Endodermal cell (in vitro differentiated cells): ENCODE measurements around the gene FOXE3. TPM values are rescaled to one million over a fixed set of nuclear protein-coding genes. Genes with fewer than 3 reads are reported as not detected.

Experiments
- DNase-seq: peaks from one replicate; pipeline ENCODE4 v3.0.0-alpha.2; 2017
- H3K27ac ChIP-seq: 2 replicates; pipeline ENCODE4 v1.5.1; 2013; ENCODE audit warnings: mild to moderate bottlenecking, low read depth, low read length, moderate library complexity
- H3K27me3 ChIP-seq: 2 replicates; pipeline ENCODE4 v1.6.1; 2013; ENCODE audit warnings: mild to moderate bottlenecking, low read length, moderate library complexity; ENCODE audit not compliant: insufficient read depth, control insufficient read depth, poor library complexity, severe bottlenecking
- H3K36me3 ChIP-seq: 2 replicates; pipeline ENCODE4 v1.7.0; 2013; ENCODE audit warnings: mild to moderate bottlenecking, low read length, moderate library complexity; ENCODE audit not compliant: control insufficient read depth, insufficient read depth
- H3K4me1 ChIP-seq: one replicate; pipeline ENCODE4 v1.7.0; 2013; ENCODE audit warnings: low read length; ENCODE audit not compliant: control insufficient read depth, insufficient read depth
- H3K4me3 ChIP-seq: 2 replicates; pipeline ENCODE4 v1.5.1; 2013; ENCODE audit warnings: mild to moderate bottlenecking, low read length, moderate library complexity
- H3K9ac ChIP-seq: 2 replicates; pipeline ENCODE4 v1.6.1; 2013; ENCODE audit warnings: mild to moderate bottlenecking, low read length, moderate library complexity; ENCODE audit not compliant: poor library complexity, severe bottlenecking; ENCODE audit errors: extremely low read depth
- H3K9me3 ChIP-seq: 2 replicates; pipeline ENCODE4 v1.6.1; 2013; ENCODE audit warnings: mild to moderate bottlenecking, low read length, moderate library complexity; ENCODE audit not compliant: control insufficient read depth
- H3K27ac Mint-ChIP-seq: 2 replicates; pipeline ENCODE4 v1.8.0; 2020; ENCODE audit warnings: mixed read lengths
- H3K27me3 Mint-ChIP-seq: 2 replicates; pipeline ENCODE4 v1.8.0; 2021; ENCODE audit warnings: mild to moderate bottlenecking, mixed read lengths; ENCODE audit not compliant: insufficient read depth
- H3K36me3 Mint-ChIP-seq: 2 replicates; pipeline ENCODE4 v1.8.0; 2020; ENCODE audit warnings: low read depth, mixed read lengths
- H3K4me1 Mint-ChIP-seq: 2 replicates; pipeline ENCODE4 v1.8.0; 2020; ENCODE audit warnings: mixed read lengths
- H3K4me3 Mint-ChIP-seq: 2 replicates; pipeline ENCODE4 v1.8.0; 2020; ENCODE audit warnings: mild to moderate bottlenecking, moderate library complexity, mixed read lengths
- H3K9me3 Mint-ChIP-seq: 2 replicates; pipeline ENCODE4 v1.8.0; 2020; ENCODE audit warnings: mild to moderate bottlenecking, mixed read lengths
- CTCF ChIP-seq: fragments of 200-600 bp; sonication (generic); conservative IDR thresholded peaks from 2 replicates; pipeline ENCODE4 v1.5.0; 2021; ENCODE audit warnings: antibody characterized with exemption, mild to moderate bottlenecking
- WGBS, 2 experiments: methylation state at CpG; one replicate each; pipeline versions ENCODE4 v1.1.5 to v1.1.7; 2013; ENCODE audit warnings: missing lambda C conversion rate in 2 of 2, mixed read lengths in 1 of 2; ENCODE audit not compliant: insufficient coverage in 1 of 2, insufficient read length in 1 of 2; 5-methylcytosine and 5-hydroxymethylcytosine counted together
- total RNA-seq, 2 donors: library from RNA; stranded (reverse); fragmentation: NEBNext Ultra II Directional in 1 of 2; extraction: Animal tissue kit (Norgen Biotek cat#: 25700) in 1 of 2; gene quantifications; 2 replicates in 1 of 2; 3 replicates in 1 of 2; pipeline ENCODE4 v1.2.1, GENCODE V29; 2021

FOXE3 gene
- total RNA-seq, 2 donors from 2014 or later: not detected

DNA sequence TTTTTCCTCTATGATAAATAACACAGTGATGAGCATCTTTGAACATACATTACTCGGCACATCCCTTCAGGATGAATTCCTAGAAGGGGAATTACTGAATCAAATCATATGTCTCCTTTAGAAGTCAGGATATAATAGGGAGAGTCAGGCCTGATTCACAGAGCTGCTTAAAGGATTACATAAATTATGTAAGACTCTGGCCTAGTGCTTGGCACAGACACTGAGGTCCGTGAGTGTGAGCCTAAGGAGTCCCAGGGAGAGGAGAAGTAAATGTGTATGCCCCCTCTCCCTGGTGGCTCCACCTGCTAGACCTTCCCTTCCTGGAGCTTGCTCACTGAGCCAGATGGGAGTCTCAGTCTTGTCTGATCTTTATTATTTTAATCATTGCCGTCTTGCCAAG lies 8.6 kb upstream of the FOXE3 start:
- H3K9me3 ChIP-seq: no peaks in the 10 kb centered on the region
- no peak overlapping the region for H3K27ac ChIP-seq
- Mint-ChIP-seq H3K4me1 (peaks cover 6% of the 10 kb centered on the region), H3K27ac (no peak overlapping the region), H3K4me3 (no peak overlapping the region), H3K9me3 (no peaks in the 10 kb centered on the region), H3K36me3 (no peaks in the 10 kb centered on the region), H3K27me3 (peaks cover 66% of the 10 kb centered on the region)
- H3K4me1 ChIP-seq: no peaks in the 10 kb centered on the region
- no peak overlapping the region for H3K9ac ChIP-seq
- no peak for TF ChIP-seq CTCF
- 66 to 94% methylated on average over 2 to 3 of the region's 3 CpGs for WGBS, 2 experiments
- H3K4me3 ChIP-seq: no peak overlapping the region
- H3K27me3 ChIP-seq: peaks cover 34% of the 10 kb centered on the region
- no peak for DNase-seq
- no peaks in the 10 kb centered on the region for H3K36me3 ChIP-seq

GRCh38 chr1:47409311-47410067 lies 6.6 kb upstream of the FOXE3 start:
- Histone ChIP-seq H3K36me3 (no peaks in the 10 kb centered on the region), H3K27ac (no peak overlapping the region), H3K9ac (no peak overlapping the region), H3K9me3 (no peaks in the 10 kb centered on the region), H3K4me1 (no peaks in the 10 kb centered on the region), H3K4me3 (no peak overlapping the region), H3K27me3 (peaks cover 52% of the 10 kb centered on the region)
- Mint-ChIP-seq H3K4me1 (peaks cover 6% of the 10 kb centered on the region), H3K36me3 (no peaks in the 10 kb centered on the region), H3K4me3 (no peak overlapping the region), H3K9me3 (no peaks in the 10 kb centered on the region), H3K27me3 (peaks cover 64% of the 10 kb centered on the region), H3K27ac (no peak overlapping the region)
- DNase-seq: no peak
- no peak for TF ChIP-seq CTCF
- 85 to 90% methylated on average over 10 to 12 of the region's 12 CpGs for WGBS, 2 experiments

- H3K27ac ChIP-seq: no peak overlapping the region
- Mint-ChIP-seq H3K27me3 (peaks cover 67% of the 10 kb centered on the region), H3K27ac (no peak overlapping the region), H3K9me3 (no peaks in the 10 kb centered on the region), H3K4me1 (peaks cover 6% of the 10 kb centered on the region), H3K4me3 (no peak overlapping the region), H3K36me3 (no peaks in the 10 kb centered on the region)
- H3K4me1 ChIP-seq: no peaks in the 10 kb centered on the region
- no peak for DNase-seq
- H3K4me3 ChIP-seq: no peak overlapping the region
- peaks cover 58% of the 10 kb centered on the region for H3K27me3 ChIP-seq
- H3K9me3 ChIP-seq: no peaks in the 10 kb centered on the region
- WGBS, 2 experiments: 71 to 76% methylated on average over 1 to 3 of the region's 3 CpGs
- H3K9ac ChIP-seq: no peak overlapping the region
- no peaks in the 10 kb centered on the region for H3K36me3 ChIP-seq
- TF ChIP-seq CTCF: no peak
Observed at GRCh38 chr1:47410068-47410455, 6.0 kb upstream of the FOXE3 start.
